GM12878 (cell line): Measurements from ENCODE around the gene RAB43. TPM values are rescaled to one million over a fixed set of nuclear protein-coding genes. Genes with fewer than 3 reads are reported as not detected.

Experiments
- ATAC-seq: fragments of 200-7000 bp; cut with Tn5 transposase; 3 replicates; pipeline ENCODE4 v1.9.1; 2020; ENCODE audit warnings: mild to moderate bottlenecking, moderate library complexity
- BruUV-seq: library from RNA; stranded (reverse); fragments of 400-500 nt; replicated peaks from 2 replicates; lab custom pipeline; 2021; lab: Mats Ljungman, UMichigan
- CTCF ChIA-PET: fragments of 300-600 bp; sonication (Branson Sonifier 250); formaldehyde crosslinking; extraction: SDS; loops from one replicate; lab custom pipeline; 2021; ENCODE audit warnings: inconsistent platforms; lab: Yijun Ruan, JAX
- POLR2A ChIA-PET: fragments of 350-600 bp; formaldehyde crosslinking; extraction: SDS; loops from one replicate; lab custom pipeline; 2021; ENCODE audit warnings: inconsistent platforms; lab: Charles Lee
- RAD21 ChIA-PET: fragments of 300-600 bp; sonication (Branson Sonifier 250); formaldehyde crosslinking; loops from one replicate; lab custom pipeline; 2023; ENCODE audit warnings: antibody characterized with exemption; ENCODE audit not compliant: unreplicated experiment; lab: Charles Lee
- SMC1A ChIA-PET: fragments of 300-600 bp; sonication (Branson Sonifier 250); formaldehyde crosslinking; loops from one replicate; lab custom pipeline; 2023; ENCODE audit not compliant: unreplicated experiment, uncharacterized antibody; lab: Charles Lee
- DNase-seq: peaks from one replicate; pipeline ENCODE4 v3.0.0-alpha.2; 2011; ENCODE audit warnings: low read depth, low spot score
- FAIRE-seq: peaks from 3 replicates; lab custom pipeline; 2011; peaks lifted over from hg19 to GRCh38; lab: Jason Lieb, UNC
- H2AFZ ChIP-seq: 2 replicates; pipeline ENCODE4 v1.6.0; 2011; ENCODE audit warnings: low read depth, low read length, control low read depth; ENCODE audit not compliant: control insufficient read depth
- H3K27ac ChIP-seq: 2 replicates; pipeline ENCODE4 v1.5.1; 2011; ENCODE audit warnings: control low read depth; ENCODE audit not compliant: control insufficient read depth, insufficient read depth
- H3K27me3 ChIP-seq, 2 experiments: replicated peaks in 1 of 2; 2 replicates each; pipeline versions ENCODE4 v1.6.0 to v1.6.1; 2011; ENCODE audit warnings: low read length in 1 of 2; ENCODE audit not compliant: control insufficient read depth in 2 of 2, insufficient read depth in 2 of 2
- H3K36me3 ChIP-seq, 2 experiments: 2 replicates each; pipeline ENCODE4 v1.5.1; 2011; ENCODE audit warnings: low read length in 1 of 2; ENCODE audit not compliant: control insufficient read depth in 2 of 2, insufficient read depth in 2 of 2
- H3K4me1 ChIP-seq: 2 replicates; pipeline ENCODE4 v1.6.1; 2011; ENCODE audit warnings: mild to moderate bottlenecking, low read length, moderate library complexity, mixed read lengths; ENCODE audit not compliant: control insufficient read depth, insufficient read depth
- H3K4me2 ChIP-seq: 2 replicates; pipeline ENCODE4 v1.6.0; 2011; ENCODE audit warnings: control low read depth; ENCODE audit not compliant: control insufficient read depth, insufficient read depth
- H3K4me3 ChIP-seq: fragments of 200-600 bp; sonication (generic); 2 replicates; pipeline ENCODE4 v1.5.1; 2016
- H3K79me2 ChIP-seq: 2 replicates; pipeline ENCODE4 v1.6.0; 2011; ENCODE audit warnings: low read length; ENCODE audit not compliant: control insufficient read depth, insufficient read depth
- H3K9ac ChIP-seq: 2 replicates; pipeline ENCODE4 v1.8.0; 2011; ENCODE audit warnings: low read length, control low read depth, mixed read lengths; ENCODE audit not compliant: control insufficient read depth, insufficient read depth
- H3K9me3 ChIP-seq: replicated peaks from 3 replicates; pipeline ENCODE4 v1.5.1; 2011; ENCODE audit warnings: mild to moderate bottlenecking, low read length; ENCODE audit not compliant: control insufficient read depth, insufficient read depth
- H4K20me1 ChIP-seq: 2 replicates; pipeline ENCODE4 v1.6.0; 2011; ENCODE audit not compliant: control insufficient read depth, insufficient read depth
- ATF2 ChIP-seq: IDR thresholded peaks from 2 replicates; pipeline ENCODE4 v1.6.1; 2012; ENCODE audit warnings: low read length, inconsistent platforms
- HDAC6 ChIP-seq: fragments of 200-600 bp; sonication (generic); IDR thresholded peaks from one replicate; pipeline ENCODE4 v1.8.0; 2017; ENCODE audit warnings: antibody characterized with exemption; ENCODE audit not compliant: unreplicated experiment
- KDM1A ChIP-seq: fragments of 200-600 bp; sonication (generic); IDR thresholded peaks from 2 replicates; pipeline ENCODE4 v1.6.1; 2016; ENCODE audit warnings: borderline replicate concordance
- LARP7 ChIP-seq: fragments of 450-650 bp; IDR thresholded peaks from 2 replicates; pipeline ENCODE4 v1.6.1; 2017; ENCODE audit warnings: mild to moderate bottlenecking
- PAX5 ChIP-seq: IDR thresholded peaks from 2 replicates; pipeline ENCODE4 v1.6.1; 2011; ENCODE audit warnings: low read depth, low read length, borderline replicate concordance
- SMARCA5 ChIP-seq: fragments of 450-650 bp; IDR thresholded peaks from 2 replicates; pipeline ENCODE4 v1.6.1; 2017; ENCODE audit warnings: mild to moderate bottlenecking
- SPI1 ChIP-seq: IDR thresholded peaks from 2 replicates; pipeline ENCODE4 v1.6.1; 2011; ENCODE audit warnings: low read depth, mild to moderate bottlenecking, low read length, moderate library complexity, borderline replicate concordance; ENCODE audit not compliant: insufficient read depth
- TCF3 ChIP-seq: IDR thresholded peaks from 2 replicates; pipeline ENCODE4 v1.6.1; 2012; ENCODE audit warnings: low read depth, mild to moderate bottlenecking, low read length, borderline replicate concordance; ENCODE audit not compliant: insufficient read depth
- ZNF384 ChIP-seq: IDR thresholded peaks from 2 replicates; pipeline ENCODE4 v1.6.1; 2012; ENCODE audit warnings: low read depth, mild to moderate bottlenecking, low read length, improper control_type of control experiment, borderline replicate concordance
- ZNF592 ChIP-seq: fragments of 450-650 bp; IDR thresholded peaks from 2 replicates; pipeline ENCODE4 v1.6.1; 2017; ENCODE audit warnings: mild to moderate bottlenecking, moderate library complexity
- WGBS: methylation state at CpG from one replicate; pipeline ENCODE4 v1.1.6; 2016; ENCODE audit warnings: low lambda C conversion rate; ENCODE audit not compliant: insufficient replicate concordance, insufficient coverage; ENCODE audit errors: missing lambda C conversion rate; 5-methylcytosine and 5-hydroxymethylcytosine counted together
- in situ Hi-C: fragments of 300-500 bp; cut with MboI; formaldehyde crosslinking; loops from 9 replicates; pipeline ENCODE4 v1.14.3; 2018; ENCODE audit warnings: mixed read lengths
- intact Hi-C: fragments of 100-400 bp; cut with micrococcal nuclease; formaldehyde crosslinking; loops from one replicate; pipeline ENCODE4 v1.14.2; 2022; ENCODE audit not compliant: unreplicated experiment
- polyA plus RNA-seq, 11 experiments: library from polyadenylated mRNA; depleted of rRNA in 4 of 11; unstranded in 6 of 11; stranded (reverse) in 5 of 11; fragments of >200 nt; fragmentation: Nextera tagmentation in 4 of 11; fragmentation: Illumina TruSeq in 1 of 11; extraction: Ambion mirVana in 4 of 11; extraction: Trizol in 1 of 11; gene quantifications; 1 replicate in 1 of 11; 2 replicates in 10 of 11; pipeline versions ENCODE4 v1.2.1 to v1.2.3, GENCODE V29; 2011 to 2016; ENCODE audit warnings: inconsistent platforms in 2 of 11, missing spikeins in 2 of 11, low read depth in 1 of 11
- total RNA-seq, 4 experiments: library from RNA; depleted of rRNA in 3 of 4; stranded (reverse); fragments of >200 nt in 3 of 4; fragmentation: Illumina TruSeq in 1 of 4; extraction: Trizol in 1 of 4; gene quantifications; 2 replicates each; pipeline versions ENCODE4 v1.2.1 to v1.2.3, GENCODE V29; 2013 to 2021
- TF ChIP-seq, protein P1 (sequence below): IDR thresholded peaks from 2 replicates; pipeline ENCODE4 v1.6.1; 2011; ENCODE audit warnings: mild to moderate bottlenecking, low read depth, low read length, moderate library complexity; ENCODE audit not compliant: insufficient replicate concordance
- TF ChIP-seq, protein P2 (sequence below): fragments of 450-650 bp; formaldehyde crosslinking; IDR thresholded peaks from 2 replicates; pipeline ENCODE4 v1.4.0; 2020; ENCODE audit warnings: mild to moderate bottlenecking, moderate library complexity

RAB43 gene
- total and polyA plus RNA-seq, 10 of the 15 experiments (the other 5 are each of a cell fraction or from before 2014, with no cell fraction given) = 0.08 to 14.0 (median 4.0) TPM

GRCh38 chr3:129050556-129051295 lies 70.9 kb downstream of the RAB43 start (continued):
- TF ChIP-seq ZNF384 = no peak
- TF ChIP-seq, protein P1, sequence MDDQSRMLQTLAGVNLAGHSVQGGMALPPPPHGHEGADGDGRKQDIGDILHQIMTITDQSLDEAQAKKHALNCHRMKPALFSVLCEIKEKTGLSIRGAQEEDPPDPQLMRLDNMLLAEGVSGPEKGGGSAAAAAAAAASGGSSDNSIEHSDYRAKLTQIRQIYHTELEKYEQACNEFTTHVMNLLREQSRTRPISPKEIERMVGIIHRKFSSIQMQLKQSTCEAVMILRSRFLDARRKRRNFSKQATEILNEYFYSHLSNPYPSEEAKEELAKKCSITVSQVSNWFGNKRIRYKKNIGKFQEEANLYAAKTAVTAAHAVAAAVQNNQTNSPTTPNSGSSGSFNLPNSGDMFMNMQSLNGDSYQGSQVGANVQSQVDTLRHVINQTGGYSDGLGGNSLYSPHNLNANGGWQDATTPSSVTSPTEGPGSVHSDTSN = no peak
- no peak for TF ChIP-seq TCF3
- no peak for TF ChIP-seq HDAC6
- no peak for TF ChIP-seq KDM1A
- no peak for TF ChIP-seq ATF2
- no peak for TF ChIP-seq SMARCA5

DNA sequence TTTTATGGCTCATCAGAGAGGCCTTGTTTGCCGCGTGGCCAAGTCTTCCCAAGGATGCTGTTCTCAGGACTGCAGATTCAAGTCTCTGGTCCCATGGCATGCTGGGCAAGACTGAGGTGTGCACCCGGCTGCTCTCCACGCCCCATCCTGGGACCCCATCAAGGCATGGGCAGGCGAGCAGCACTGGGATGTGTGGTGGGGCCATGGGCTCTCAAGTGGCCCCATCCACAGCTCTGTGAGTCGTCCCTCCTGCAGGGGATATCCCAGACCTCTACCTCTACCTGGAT lies 74.1 kb downstream of the RAB43 start:
- SMC1A ChIA-PET = no interaction called here
- Histone ChIP-seq H4K20me1 (no peaks in the 10 kb centered on the region), H3K79me2 (no peaks in the 10 kb centered on the region), H3K27me3 (no peaks in the 10 kb centered on the region), H3K4me3 (no peak overlapping the region), H2AFZ (no peak overlapping the region), H3K4me2 (no peak overlapping the region), H3K9ac (no peak overlapping the region), H3K4me1 (no peaks in the 10 kb centered on the region), H3K9me3 (no peaks in the 10 kb centered on the region; the same call in 2 of the 3 replicates), H3K36me3 (no peaks in the 10 kb centered on the region), H3K27ac (no peak overlapping the region)
- FAIRE-seq (no peak), ATAC-seq (no peak), DNase-seq (no peak)
- intact Hi-C loops (no loop called here), in situ Hi-C loops (no loop called here)
- RAD21 ChIA-PET = no interaction called here
- WGBS = 43% methylated on average over 6 of the region's 6 CpGs
- BruUV-seq = no TSS peak
- CTCF ChIA-PET = no interaction called here
- POLR2A ChIA-PET = no interaction called here
- no peak for TF ChIP-seq ZNF592
- TF ChIP-seq SPI1 = no peak
- no peak for TF ChIP-seq LARP7
- TF ChIP-seq, protein P2, sequence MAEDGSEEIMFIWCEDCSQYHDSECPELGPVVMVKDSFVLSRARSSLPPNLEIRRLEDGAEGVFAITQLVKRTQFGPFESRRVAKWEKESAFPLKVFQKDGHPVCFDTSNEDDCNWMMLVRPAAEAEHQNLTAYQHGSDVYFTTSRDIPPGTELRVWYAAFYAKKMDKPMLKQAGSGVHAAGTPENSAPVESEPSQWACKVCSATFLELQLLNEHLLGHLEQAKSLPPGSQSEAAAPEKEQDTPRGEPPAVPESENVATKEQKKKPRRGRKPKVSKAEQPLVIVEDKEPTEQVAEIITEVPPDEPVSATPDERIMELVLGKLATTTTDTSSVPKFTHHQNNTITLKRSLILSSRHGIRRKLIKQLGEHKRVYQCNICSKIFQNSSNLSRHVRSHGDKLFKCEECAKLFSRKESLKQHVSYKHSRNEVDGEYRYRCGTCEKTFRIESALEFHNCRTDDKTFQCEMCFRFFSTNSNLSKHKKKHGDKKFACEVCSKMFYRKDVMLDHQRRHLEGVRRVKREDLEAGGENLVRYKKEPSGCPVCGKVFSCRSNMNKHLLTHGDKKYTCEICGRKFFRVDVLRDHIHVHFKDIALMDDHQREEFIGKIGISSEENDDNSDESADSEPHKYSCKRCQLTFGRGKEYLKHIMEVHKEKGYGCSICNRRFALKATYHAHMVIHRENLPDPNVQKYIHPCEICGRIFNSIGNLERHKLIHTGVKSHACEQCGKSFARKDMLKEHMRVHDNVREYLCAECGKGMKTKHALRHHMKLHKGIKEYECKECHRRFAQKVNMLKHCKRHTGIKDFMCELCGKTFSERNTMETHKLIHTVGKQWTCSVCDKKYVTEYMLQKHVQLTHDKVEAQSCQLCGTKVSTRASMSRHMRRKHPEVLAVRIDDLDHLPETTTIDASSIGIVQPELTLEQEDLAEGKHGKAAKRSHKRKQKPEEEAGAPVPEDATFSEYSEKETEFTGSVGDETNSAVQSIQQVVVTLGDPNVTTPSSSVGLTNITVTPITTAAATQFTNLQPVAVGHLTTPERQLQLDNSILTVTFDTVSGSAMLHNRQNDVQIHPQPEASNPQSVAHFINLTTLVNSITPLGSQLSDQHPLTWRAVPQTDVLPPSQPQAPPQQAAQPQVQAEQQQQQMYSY (CRISPR knock-in tag) = no peak
- no peak for TF ChIP-seq PAX5
- TF ChIP-seq SMARCA5 = no peak
